Muscle layer of colon (tissue), 2 donors: ENCODE measurements around the gene HOXD3.

Source experiments
- H3K27ac ChIP-seq: one replicate; pipeline ENCODE4 v1.7.0; 2013; ENCODE audit warnings: low read depth, mild to moderate bottlenecking, low read length, moderate library complexity
- H3K27me3 ChIP-seq, 2 donors: one replicate each; pipeline ENCODE4 v1.7.0; 2013; ENCODE audit warnings: low read length in 2 of 2, mild to moderate bottlenecking in 2 of 2; ENCODE audit not compliant: insufficient read depth in 2 of 2, control insufficient read depth in 1 of 2
- H3K36me3 ChIP-seq: one replicate; pipeline ENCODE4 v1.7.0; 2013; ENCODE audit warnings: mild to moderate bottlenecking, low read length; ENCODE audit not compliant: insufficient read depth
- H3K4me1 ChIP-seq: one replicate; pipeline ENCODE4 v1.7.0; 2013; ENCODE audit warnings: mild to moderate bottlenecking, low read length; ENCODE audit not compliant: insufficient read depth
- H3K4me3 ChIP-seq, 2 donors: one replicate each; pipeline ENCODE4 v1.7.0; 2013; ENCODE audit warnings: low read length in 2 of 2, low read depth in 1 of 2, mild to moderate bottlenecking in 1 of 2, moderate library complexity in 1 of 2
- H3K9ac ChIP-seq: one replicate; pipeline ENCODE4 v1.7.0; 2013; ENCODE audit warnings: low read length
- H3K9me3 ChIP-seq: one replicate; pipeline ENCODE4 v1.7.0; 2013; ENCODE audit warnings: mild to moderate bottlenecking, low read length
- donor health status: abdominal sarcoma.
- donor health status: Adenocarcinoma of cecum.

Gene HOXD3

DNA sequence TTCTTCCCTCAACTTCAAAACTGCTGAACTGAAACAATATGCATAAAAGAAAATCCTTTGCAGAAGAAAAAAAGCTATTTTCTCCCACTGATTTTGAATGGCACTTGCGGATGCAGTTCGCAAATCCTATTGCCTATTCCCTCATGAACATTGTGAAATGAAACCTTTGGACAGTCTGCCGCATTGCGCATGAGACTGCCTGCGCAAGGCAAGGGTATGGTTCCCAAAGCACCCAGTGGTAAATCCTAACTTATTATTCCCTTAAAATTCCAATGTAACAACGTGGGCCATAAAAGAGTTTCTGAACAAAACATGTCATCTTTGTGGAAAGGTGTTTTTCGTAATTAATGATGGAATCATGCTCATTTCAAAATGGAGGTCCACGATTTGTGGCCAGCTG is 19.2 kb upstream of the HOXD3 start:
- Histone ChIP-seq H3K9ac (peak overlapping the region; percentile 80), H3K4me3 (peak overlapping the region in 1 of 2 donors; percentile 73), H3K27ac (peak overlapping the region; percentile 96), H3K9me3 (no peaks in the 10 kb centered on the region), H3K4me1 (peaks cover 31% of the 10 kb centered on the region), H3K36me3 (no peaks in the 10 kb centered on the region), H3K27me3 (peaks cover 0 to 14% of the 10 kb centered on the region in 2 donors)

DNA sequence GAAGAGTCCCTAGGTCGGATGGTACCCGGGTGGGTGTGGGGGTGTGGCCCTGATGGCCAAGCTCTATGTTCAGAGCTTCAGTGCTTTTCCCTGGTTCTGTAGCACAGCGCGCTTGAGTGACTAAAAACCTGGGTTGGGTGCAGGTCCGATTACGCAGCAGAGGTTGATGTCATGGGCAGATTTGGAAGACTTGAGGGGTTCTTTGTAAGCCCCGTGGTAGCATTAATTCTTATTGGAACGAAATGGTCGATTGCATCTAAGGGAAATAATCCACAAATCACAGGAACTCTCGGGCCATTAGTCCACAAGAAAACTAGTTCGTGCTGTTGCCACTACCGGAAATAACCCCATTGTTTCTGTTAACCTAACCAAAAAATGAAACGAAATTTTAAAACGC is 18.6 kb upstream of the HOXD3 start:
- Histone ChIP-seq H3K9ac (peak overlapping the region; percentile 80), H3K4me3 (peak overlapping the region in 1 of 2 donors; percentile 73), H3K27me3 (peaks cover 0 to 14% of the 10 kb centered on the region in 2 donors), H3K9me3 (no peaks in the 10 kb centered on the region), H3K4me1 (peaks cover 25% of the 10 kb centered on the region), H3K27ac (peak overlapping the region; percentile 77), H3K36me3 (no peaks in the 10 kb centered on the region)

DNA sequence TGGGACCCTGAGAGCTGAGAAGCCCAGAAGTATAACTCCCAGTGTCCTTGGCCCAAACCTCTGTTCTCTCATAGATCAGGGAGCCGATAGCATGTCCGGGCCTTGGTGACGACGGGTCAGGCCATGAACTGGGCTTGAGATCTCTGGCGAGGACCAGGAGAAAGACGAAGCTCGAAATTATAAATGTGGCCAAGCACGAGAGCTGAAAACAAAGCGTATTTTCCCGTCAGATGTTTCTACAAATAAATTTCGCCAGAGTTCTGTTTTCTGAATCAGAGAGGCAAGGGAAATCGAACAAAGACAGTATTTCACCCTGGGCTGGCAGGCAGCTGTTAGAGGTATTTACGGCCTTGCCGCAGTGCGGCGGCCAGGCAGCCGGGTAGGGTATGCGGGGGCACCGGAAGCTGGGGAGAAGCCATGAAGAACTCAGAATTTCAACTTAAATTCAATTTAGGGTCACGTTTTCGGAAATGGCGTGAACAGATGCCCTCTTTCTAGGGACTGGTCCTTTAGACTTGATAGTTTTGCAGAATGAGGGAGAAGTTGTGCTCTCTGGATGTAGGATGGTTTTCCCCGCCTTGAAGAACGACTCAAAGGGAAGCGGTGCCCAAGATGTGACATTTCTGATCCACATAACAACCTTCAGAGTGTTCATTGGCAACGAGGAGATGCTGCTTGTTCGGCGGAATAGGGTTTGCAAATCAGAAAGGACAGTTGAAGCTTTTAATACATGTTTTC is 18.0 kb upstream of the HOXD3 start:
- H3K27ac ChIP-seq: peak overlapping the region; percentile 77
- peak overlapping the region in 1 of 2 donors; percentile 73 for H3K4me3 ChIP-seq
- H3K27me3 ChIP-seq: peaks cover 0 to 14% of the 10 kb centered on the region in 2 donors
- peak overlapping the region; percentile 80 for H3K9ac ChIP-seq
- H3K4me1 ChIP-seq: peaks cover 23% of the 10 kb centered on the region
- no peaks in the 10 kb centered on the region for H3K36me3 ChIP-seq
- H3K9me3 ChIP-seq: no peaks in the 10 kb centered on the region

DNA sequence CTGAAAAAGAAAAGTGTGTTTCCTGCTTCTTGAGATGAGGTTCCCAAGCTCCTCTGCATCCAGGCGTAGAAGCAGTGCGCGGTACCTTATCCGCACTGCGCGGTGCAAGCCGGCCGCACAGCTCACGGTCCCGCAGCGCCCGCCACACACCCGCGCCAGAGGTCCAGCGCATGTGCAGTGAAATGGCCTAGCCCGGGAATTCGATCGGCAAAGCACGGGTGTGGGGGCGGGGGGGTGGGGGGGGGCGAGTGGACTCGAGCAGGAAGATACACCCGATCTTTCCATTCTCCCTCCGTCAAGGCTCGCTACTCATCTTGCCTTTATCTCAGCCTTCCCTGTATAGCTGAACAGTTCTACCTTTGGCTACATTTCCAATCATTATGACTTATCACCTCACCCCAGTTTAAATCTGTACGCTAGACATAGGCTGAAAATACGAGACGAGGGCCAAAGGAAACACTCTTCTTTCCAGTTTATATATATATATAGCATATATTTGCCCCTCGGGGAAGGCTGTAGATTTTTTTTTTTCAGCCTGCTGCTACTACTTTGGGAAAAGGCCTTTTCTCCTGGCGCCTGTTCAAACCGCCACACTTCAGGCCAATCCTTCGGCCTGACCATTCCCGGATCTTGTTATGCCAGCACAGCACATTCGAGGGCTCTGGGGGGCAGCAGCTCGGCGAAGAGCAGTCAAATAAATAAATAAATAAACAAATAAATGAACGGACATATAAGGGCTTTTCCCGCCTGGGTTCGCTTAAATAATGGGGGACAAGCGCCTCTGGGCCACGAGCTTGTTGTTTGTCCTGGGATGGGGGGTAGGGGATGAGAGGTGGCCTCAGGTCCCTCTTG is 17.2 kb upstream of the HOXD3 start:
- Histone ChIP-seq H3K9me3 (no peaks in the 10 kb centered on the region), H3K9ac (peak overlapping the region; percentile 80), H3K4me3 (peak overlapping the region; percentile 58 to 73), H3K27ac (peak overlapping the region; percentile 77), H3K27me3 (peaks cover 0 to 14% of the 10 kb centered on the region in 2 donors), H3K4me1 (peaks cover 20% of the 10 kb centered on the region), H3K36me3 (no peaks in the 10 kb centered on the region)

DNA sequence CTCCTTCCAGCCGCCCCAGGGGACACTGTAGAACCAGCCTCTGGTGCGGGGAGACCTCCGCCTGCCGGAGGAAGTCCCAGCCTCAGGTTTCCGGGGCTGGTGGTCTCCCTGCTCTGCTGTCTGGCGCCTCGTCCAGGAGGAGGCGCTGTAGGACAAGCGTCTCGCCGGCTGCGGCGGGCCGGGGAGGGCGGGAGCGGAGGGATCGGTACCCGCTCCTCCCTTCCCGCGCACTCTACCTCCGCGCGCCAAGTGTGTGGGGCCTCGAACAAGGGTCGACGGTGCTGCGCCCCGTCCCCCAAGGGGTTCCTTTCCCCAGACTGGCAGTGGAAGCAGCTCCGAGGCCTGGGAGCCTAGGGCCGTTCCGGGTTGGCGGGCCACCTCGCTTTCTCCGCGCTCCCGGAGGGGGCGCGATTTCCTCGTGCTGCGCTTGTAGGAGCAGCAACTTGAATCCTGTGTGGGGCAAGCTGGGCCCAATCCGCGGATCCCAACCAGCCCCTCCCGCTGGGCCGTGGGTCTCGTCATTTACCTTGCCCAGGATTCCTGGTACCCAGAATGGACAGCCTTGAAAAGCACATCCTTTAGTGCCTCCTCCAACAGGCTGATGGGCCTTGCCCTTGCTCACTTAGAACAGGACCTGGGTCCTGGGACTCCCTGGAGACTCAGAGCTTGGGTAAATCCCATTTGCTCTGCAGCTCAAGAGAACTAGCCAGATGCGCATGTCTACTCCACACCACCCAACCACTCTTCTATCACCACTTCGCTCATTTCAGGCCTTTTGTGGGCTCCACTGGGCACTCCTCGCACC is 16.4 kb upstream of the HOXD3 start:
- peak overlapping the region; percentile 71 for H3K27ac ChIP-seq
- H3K9ac ChIP-seq: no peak overlapping the region
- no peaks in the 10 kb centered on the region for H3K36me3 ChIP-seq
- H3K4me1 ChIP-seq: peaks cover 20% of the 10 kb centered on the region
- no peaks in the 10 kb centered on the region for H3K9me3 ChIP-seq
- H3K27me3 ChIP-seq: peaks cover 0 to 14% of the 10 kb centered on the region in 2 donors
- peak overlapping the region; percentile 57 to 58 for H3K4me3 ChIP-seq

DNA sequence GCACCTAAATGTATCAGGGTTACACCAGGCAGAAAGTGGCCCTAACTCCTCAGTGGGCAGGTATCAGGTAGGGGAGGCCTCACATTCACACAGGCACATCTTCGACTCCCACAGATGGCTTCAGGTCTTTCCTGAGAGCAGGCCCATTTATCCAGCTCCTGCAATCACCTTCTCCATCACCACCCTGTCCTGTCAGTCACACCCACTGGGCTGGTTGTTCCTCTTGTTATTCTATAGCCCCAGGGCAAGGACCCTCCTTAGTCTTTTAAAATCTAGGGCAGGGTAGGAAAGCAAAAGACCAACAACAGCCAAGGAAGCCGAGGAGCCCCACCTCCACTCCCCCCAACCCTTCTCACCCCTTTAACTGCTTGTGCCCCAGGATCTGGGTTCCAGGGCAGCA is 14.8 kb upstream of the HOXD3 start:
- no peak overlapping the region for H3K9ac ChIP-seq
- H3K27me3 ChIP-seq: peaks cover 0 to 7% of the 10 kb centered on the region in 2 donors
- no peaks in the 10 kb centered on the region for H3K36me3 ChIP-seq
- H3K4me1 ChIP-seq: peaks cover 34% of the 10 kb centered on the region
- H3K9me3 ChIP-seq: no peaks in the 10 kb centered on the region
- no peak overlapping the region for H3K4me3 ChIP-seq
- no peak overlapping the region for H3K27ac ChIP-seq

DNA sequence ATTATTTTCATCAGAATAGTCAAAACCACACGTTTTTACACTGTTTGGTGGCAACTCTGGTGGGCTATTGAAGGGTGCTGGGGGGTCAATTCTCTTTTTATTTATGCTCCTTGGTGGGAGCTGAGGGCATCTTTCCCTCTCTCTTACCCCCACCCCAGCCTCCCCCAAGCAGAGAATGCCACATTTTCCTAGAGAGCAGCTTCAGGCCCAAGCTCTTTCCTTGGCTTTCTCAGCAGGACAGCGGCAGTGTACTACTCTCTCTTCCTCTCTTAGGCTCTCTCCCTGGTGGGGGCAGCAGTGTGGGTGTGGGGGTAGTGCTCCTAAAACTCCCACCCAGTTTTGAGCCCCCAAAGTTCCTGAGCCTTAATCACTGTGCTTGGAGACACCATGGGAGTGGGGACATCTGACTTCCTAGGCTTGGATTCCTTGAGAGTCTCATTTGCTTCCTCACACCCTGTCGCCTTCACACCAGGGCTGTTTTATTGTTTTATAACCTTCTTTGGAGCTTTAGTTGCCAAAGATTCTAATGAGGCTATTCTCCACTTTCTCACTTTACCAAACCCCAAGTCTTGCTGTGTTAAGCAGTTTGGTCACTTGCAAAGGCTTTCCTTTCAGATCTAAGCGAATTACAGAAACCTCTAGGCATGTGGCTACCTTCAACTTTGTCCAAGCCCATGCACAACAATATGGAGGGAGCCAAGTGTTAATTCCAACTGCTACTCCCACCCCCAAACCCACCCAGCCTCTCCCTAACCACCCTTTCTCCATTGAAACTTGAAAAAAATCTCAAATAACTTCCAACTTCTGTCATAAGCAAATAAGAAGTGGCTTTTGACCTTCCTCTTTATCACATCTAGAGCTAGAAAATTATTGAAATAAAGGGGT is 11.8 kb upstream of the HOXD3 start:
- H3K27me3 ChIP-seq: peaks cover 0 to 7% of the 10 kb centered on the region in 2 donors
- H3K9ac ChIP-seq: no peak overlapping the region
- no peak overlapping the region for H3K4me3 ChIP-seq
- peaks cover 31% of the 10 kb centered on the region for H3K4me1 ChIP-seq
- H3K36me3 ChIP-seq: peaks cover 5% of the 10 kb centered on the region
- H3K27ac ChIP-seq: no peak overlapping the region
- no peaks in the 10 kb centered on the region for H3K9me3 ChIP-seq

DNA sequence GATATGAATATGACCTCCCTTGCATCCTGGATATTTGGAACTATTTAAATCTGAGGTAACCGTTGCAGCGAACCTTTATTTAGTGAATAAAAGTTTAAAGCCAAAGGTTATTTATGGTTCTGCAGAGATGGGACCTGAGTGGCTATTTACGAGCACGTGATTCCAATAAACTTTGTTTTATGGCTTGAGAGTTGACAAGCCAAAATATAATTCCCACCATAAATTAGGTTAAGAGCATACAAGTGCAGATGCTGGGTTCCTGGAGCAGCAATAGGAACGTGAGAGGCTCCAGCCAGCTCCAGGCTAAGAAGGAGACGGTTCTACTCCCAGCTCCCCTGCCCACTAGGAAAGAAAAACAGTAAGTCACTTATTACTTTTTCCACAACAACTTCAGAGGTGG is 11.0 kb upstream of the HOXD3 start:
- H3K9me3 ChIP-seq: no peaks in the 10 kb centered on the region
- peaks cover 0 to 3% of the 10 kb centered on the region in 2 donors for H3K27me3 ChIP-seq
- H3K9ac ChIP-seq: no peak overlapping the region
- H3K27ac ChIP-seq: no peak overlapping the region
- H3K4me1 ChIP-seq: peaks cover 28% of the 10 kb centered on the region
- H3K36me3 ChIP-seq: peaks cover 11% of the 10 kb centered on the region
- H3K4me3 ChIP-seq: no peak overlapping the region

DNA sequence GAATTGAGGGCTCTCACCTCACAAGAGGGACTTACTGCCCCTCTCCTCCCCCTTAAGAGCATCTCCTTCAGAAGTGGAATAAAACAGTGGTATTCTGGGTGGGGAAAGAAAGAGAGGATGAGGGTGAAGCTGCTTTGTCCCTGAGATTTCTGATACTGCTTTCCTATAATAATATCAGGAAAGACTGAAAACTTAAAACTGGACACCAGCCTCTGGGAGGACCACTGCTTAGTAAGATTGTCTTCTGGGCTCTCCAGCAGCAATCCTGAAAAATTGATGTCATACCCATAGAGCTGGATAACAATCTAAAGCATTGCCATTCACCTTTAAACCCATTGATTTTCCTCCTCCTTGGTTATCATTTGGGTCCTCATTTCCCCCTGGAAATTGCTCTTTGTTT is 10.5 kb upstream of the HOXD3 start:
- Histone ChIP-seq H3K9ac (no peak overlapping the region), H3K4me1 (peaks cover 25% of the 10 kb centered on the region), H3K36me3 (peaks cover 14% of the 10 kb centered on the region), H3K4me3 (no peak overlapping the region), H3K27ac (no peak overlapping the region), H3K27me3 (no peaks in the 10 kb centered on the region), H3K9me3 (no peaks in the 10 kb centered on the region)

DNA sequence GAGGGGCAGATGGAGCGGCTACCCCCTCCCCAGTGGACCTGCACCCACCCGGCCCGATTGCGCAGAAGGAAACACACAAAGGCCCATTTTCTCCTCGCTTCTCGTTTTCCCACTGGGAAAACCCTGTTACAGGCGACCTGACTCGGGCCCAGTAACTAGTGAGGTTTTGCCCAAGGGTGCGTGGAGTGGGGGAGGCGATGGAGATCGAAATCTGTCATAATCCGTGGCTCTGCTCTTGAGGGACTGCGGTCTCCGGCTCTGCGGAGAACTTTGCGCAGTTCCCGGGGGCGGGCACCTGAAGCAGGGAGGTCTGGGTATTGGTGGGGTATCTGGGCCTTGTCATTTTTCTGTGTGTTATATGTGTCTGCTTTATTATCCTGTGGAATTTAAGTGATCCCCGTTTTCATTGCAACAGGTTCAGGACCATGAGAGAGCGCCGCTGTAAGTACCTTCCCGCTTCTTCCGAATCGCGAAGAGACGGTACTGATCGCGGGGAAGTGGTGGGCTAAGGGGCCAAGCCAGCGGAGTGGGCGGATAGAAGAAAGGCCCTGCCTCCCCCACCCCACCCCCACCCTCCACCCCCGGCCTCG is 9.8 kb upstream of the HOXD3 start:
- Histone ChIP-seq H3K4me1 (peaks cover 25% of the 10 kb centered on the region), H3K9ac (no peak overlapping the region), H3K4me3 (no peak overlapping the region), H3K27me3 (no peaks in the 10 kb centered on the region), H3K36me3 (peaks cover 14% of the 10 kb centered on the region), H3K27ac (no peak overlapping the region), H3K9me3 (no peaks in the 10 kb centered on the region)
